Activated CD4-positive, alpha-beta T cell treated with anti-CD3 and anti-CD28 coated beads, Interleukin-10, Interleukin-2, amounts not matched to agents 100 ng/mL and 50 ng/mL, durations not matched to agents 16 hours and 8 hours (primary cell): ENCODE results near the gene GAB1.

Experiments used
- DNase-seq: peaks from one replicate; pipeline ENCODE4 v3.0.0-alpha.2; 2020

Gene GAB1

DNA sequence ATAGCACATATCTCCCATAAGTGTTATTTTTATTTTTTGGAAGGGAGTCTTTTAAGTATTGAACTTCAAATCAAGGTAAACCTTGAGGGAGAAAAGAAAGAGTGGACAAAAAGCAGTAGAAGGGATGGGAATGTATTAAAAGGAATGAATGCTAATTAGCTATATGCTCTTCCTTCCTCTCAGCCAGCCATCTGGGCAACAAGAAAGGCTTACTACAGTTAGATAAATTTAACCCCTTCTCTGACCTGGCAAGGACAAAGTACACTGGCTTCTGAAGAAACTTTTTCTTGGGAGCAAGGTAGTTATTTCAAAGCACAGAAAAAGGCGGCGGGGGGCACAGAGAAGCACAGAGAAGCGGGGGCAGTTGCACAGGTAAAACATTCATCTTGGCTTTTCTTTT lies 54.6 kb downstream of the GAB1 start:
- DNase-seq: no peak

DNA sequence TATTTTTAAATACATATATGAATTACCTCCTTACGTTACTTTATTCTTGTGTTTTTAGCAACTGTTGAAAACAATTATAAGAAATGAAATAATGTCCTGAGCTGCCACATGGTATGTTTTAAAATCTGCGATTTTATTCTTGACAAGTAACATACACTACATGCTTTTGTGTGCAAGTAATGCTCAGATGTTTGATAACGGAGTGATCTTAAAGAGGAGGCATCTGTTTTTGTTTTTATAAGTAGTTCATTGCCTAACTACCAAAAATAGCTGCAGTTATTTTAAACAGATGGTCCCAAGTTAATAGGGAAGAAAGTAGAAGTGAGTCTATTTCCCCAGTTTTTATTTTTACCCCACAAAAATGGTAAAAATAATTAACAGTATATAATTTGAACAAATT lies 55.2 kb downstream of the GAB1 start:
- DNase-seq: no peak

DNA sequence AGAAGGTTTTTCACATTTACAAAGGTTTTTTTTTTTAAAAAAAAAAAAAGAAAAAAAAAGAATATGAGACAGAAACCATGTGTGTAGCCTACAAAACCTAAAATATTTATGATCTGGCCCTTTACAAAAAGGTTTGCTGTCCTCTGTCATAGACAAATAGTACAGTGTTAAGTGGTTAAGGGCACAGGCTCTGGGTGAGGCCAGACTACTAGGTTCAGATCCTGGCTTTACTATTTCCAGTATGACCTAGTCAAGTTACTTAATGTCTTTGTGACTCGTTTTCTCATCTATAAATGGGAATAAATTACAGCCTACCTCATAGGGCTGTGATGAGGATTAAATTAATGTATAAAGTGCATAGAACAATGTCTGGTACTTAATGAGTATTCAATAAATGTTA lies 56.5 kb downstream of the GAB1 start:
- no peak for DNase-seq

DNA sequence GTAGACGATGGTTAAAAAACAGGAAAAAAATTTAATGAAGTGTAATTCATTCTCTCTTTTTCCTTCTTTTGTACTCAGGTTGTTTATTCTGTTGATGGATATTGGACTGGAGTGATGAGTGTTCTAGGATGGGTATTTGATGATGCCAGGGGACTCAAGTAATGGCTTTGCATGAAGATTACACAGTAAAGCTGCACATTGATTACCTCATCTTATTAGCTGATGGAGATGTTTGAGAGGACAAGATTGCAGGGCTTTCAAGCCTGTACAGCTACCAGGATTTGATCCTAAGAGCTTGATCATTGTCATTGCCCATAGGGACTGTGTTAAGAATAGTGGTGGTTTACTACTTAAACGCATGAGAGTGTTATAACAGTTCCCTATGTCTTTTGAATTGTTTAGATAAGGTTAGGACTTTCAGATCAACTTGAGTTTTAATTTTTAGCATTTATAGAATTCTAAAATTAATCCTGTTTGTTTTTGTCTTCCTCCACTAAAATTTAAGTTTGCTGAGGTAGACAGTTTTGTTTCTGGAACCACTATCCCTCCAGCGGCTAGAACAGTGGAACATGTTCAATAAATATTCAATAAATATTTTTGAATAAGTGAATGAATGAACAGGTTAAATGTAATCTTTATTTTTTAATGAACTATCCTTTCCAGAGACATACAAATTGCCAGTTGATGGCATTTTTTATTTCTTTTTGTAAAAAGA lies 58.2 kb downstream of the GAB1 start:
- no peak for DNase-seq

DNA sequence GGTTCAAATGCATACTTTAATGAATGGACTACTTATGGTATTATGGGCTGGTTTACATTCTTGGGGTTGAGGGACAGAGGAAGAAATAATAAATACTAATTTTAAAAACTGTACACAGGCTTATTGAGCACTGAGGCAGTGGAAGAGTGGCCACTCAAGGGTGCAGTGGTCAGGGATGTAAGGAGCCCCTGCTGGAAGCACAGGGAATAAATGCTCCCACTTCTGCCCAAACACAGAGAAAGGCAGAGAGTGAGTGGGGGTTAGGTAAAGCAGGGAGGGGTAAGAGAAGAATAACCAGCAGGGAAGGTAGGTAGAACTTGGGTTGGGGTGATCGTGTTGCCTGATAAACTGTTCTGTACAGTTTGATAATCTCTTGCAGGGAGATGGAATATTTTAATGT lies 60.0 kb downstream of the GAB1 start:
- DNase-seq: no peak

DNA sequence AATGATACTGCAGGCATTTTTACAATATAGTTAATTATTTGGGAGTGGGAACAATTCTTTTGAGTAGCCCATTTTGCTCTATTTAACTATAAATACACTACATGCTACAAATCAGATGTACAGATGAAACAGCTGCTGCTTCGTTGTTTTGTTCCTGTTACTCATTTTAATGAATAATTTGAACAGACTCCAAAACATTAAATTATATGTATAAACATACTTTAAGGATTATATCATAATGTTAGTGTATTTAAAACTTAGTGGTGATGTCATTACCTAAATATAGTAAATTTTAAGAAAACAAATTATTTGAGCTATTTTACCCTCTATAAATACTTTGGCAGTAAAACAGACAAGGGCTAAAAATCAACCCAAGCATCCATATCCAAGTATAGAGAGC lies 60.7 kb downstream of the GAB1 start:
- DNase-seq: no peak

DNA sequence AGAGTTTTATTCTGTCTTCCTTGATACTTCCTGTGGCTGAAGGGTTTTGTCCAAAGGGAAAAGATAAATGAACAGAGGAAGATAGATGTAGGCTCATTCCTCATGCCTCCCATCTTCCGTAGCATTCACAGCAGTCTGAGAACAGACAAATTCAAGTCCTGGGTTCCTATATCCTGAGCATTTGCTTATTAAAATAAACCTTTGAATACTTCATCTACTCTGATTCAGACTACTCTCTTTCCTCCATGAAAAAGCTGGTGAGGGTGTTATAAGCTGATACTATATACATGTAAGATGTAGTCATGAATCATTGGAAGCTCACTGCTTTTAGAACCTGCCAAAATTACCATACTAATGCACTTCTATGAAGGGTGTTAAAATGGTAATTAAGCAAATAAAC lies 61.2 kb downstream of the GAB1 start:
- no peak for DNase-seq

DNA sequence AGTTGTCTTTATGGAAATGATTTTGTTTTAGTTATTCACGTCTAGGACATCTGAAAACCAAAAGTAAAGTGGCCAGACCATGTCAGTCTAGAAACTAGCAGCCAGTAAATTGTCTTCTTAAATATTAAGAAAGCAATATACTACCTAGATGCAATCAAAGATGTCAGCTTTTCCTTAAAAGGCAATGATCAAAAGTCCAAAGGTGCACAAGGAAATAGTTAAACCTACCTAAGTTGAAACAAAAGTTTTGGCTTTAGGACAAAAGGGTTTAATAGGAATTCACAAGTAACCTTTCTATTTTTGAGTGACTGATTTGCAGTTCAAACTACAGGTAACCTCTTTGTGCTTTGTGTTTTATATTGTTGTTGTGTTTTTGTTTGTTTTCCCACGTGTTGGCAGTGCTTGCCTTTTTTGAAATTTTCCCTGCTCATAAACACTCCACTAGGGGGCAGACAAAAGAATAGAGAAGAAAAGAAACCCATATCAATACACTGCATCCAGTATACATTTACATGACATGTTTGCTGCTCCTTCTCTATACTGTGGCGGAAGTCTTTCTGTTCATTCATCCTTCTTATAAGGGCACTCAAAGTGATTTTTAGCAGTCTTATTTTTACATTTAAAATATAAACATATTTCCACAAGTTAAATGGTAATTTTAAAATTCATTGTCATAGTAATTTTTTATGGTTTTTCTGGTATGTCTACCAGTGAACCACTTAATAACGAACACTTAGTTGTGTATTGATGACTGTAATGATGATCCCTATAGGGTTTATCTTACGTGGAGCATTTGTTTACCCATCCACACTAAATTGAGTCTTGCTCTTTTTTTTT lies 62.7 kb downstream of the GAB1 start:
- peak; percentile 43 for DNase-seq

- DNase-seq: no peak
These were observed 63.4 kb downstream of the GAB1 start for GRCh38 chr4:143400082-143400481.

DNA sequence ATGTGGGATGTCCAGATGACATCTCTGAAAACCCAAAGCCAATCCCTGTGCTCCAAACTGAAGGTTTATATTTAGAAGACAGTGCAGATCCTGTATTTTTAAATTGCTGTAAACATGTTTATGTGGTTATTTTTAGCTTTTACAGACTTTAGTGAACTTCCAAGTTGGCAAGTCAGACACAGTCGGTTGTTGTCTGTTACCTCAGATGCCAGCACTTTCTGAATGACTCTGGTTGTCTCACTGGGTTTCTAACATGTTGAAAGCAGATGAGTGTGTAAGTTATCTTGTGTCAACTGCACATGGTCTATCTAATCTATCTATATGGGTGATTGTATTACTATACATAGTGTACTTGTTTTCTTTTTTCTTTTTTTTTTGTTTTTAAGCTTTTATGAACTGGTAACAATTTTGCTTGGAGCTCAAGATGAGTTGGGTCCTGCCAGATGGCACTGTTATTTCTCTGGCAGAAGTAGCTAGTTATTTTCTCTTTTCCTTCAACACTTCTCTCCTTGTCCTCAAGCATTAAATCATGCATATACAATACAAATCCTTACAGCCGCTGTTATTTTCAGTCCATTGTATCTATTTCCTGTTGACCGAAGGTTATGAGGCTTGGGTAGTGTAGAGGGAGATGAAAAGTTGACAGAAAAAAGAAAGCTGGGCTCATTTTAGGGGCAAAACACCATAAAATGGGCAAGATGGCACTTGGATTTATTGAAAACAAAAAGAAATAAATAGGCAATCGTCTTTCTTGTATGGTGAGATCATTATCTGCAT lies 66.3 kb downstream of the GAB1 start:
- peak; percentile 23 for DNase-seq

GRCh38 chr4:143403553-143403820 lies 66.8 kb downstream of the GAB1 start:
- no peak for DNase-seq

- DNase-seq: no peak
These were observed 67.9 kb downstream of the GAB1 start for GRCh38 chr4:143404555-143404954.

DNA sequence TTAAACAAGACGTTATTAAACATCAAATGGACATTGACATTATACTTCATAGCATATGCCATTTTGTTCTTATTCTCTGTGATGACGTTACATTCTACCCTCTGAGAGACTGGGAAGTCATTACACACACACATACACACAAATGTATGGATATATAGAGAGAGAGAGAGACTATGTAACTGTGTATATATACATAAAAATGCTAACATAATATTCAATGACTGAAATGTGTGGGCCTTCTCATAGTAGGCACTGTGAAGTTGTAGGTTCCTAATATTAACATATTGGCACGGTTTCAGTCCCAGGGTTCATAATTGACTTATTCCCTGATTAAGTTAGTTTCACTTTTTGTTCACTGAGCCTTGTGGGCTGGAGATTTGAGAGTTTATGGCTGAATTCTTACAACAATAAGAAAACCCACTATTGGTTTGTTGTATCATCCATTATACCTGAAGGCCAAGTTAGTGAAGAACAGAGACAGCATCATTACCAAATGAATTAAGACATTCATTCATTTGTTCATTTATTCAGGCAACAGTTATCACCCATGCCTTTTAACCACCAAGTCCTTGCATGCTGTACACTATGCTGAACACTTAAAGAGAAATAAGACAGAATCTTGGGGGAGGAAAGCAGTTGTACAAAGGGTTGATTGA lies 68.5 kb downstream of the GAB1 start:
- DNase-seq: no peak

GRCh38 chr4:143406523-143406922 lies 69.8 kb downstream of the GAB1 start:
- DNase-seq: no peak

DNA sequence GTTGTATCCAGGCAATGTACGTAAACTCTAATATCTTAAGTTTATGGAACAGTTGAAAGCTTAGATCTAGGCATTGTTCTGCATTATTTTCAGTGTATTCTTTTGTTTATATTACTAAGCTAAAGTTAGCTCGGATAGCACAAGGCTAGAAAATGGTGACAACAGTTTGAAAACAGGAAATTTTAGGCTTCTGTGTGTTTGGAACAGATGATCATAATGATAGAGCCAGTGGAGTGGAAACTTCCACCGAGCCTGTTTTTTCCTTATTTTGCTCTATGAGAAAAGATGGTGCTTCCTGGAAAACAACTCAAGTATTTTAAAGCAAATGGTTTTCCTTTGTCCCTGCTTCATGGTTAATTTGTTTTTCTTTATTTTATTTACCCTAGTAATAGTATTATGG lies 70.8 kb downstream of the GAB1 start:
- no peak for DNase-seq

- no peak for DNase-seq
These were observed 71.2 kb downstream of the GAB1 start for GRCh38 chr4:143407888-143408287.

- no peak for DNase-seq
These were observed 73.3 kb downstream of the GAB1 start for GRCh38 chr4:143410015-143410414.

GRCh38 chr4:143411527-143412419 lies 75.1 kb downstream of the GAB1 start:
- no peak for DNase-seq

- no peak for DNase-seq
These were observed 75.7 kb downstream of the GAB1 start for GRCh38 chr4:143412420-143412758.

- no peak for DNase-seq
These were observed 81.2 kb downstream of the GAB1 start for GRCh38 chr4:143417679-143418403.

DNA sequence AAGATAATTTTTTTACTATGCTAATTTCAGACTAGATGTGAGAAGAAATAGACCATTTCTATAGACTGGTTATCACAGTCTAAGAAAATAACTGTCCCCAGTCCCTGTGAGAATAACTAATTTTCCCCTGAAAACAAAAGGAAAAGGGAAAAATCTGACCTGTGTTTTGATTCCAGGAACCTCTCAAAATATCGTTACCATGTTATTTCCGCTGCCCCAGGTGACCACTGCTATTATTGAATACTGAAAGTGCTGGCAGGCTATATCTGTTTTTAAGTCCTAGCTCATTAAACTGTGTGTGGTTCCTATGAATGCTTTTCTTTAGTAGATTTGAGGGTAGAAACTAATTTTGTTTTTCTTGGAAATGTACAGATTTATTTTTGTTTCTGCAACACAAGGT lies 83.6 kb downstream of the GAB1 start:
- DNase-seq: no peak

DNA sequence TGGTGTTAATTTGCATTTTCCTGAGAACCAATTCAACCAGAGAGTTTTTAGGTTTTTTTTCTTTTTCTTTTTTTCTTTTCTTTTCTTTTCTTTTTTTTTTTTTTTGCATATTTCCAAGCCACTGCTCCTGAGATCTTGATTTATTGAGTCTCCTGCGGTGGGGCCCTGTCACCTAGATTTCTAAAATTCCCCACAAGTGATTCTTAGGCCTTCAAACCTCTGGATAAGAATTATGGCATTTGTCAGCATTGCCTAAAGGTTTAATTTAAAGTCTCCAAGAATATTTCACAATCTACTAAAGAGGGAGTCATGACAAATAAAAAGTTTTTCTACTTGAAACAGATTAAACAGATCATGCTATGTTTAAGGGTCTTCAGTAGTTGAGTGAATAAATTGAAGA lies 84.9 kb downstream of the GAB1 start:
- DNase-seq: no peak
